HepG2 (cell line): Measurements from ENCODE around the gene VGLL4. TPM values are rescaled to one million over a fixed set of nuclear protein-coding genes. Genes with fewer than 3 reads are reported as not detected.

Source experiments
- KIAA2018 ChIP-seq: sonication (generic); formaldehyde crosslinking; IDR thresholded peaks from 2 replicates; pipeline ENCODE4 v1.5.0; 2020; ENCODE audit warnings: mild to moderate bottlenecking, missing genetic modification reagents, borderline replicate concordance
- PCBP1 ChIP-seq: fragments of 200-400 bp; formaldehyde crosslinking; IDR thresholded peaks from 2 replicates; pipeline ENCODE4 v1.6.1; 2017; ENCODE audit warnings: mild to moderate bottlenecking, low read depth, low read length, borderline replicate concordance
- XBP1 ChIP-seq: sonication (generic); formaldehyde crosslinking; IDR thresholded peaks from 2 replicates; pipeline ENCODE4 v1.5.0; 2020; ENCODE audit warnings: missing genetic modification reagents
- ZNF234 ChIP-seq: sonication (generic); formaldehyde crosslinking; conservative IDR thresholded peaks from 2 replicates; pipeline ENCODE4 v1.5.1; 2020; ENCODE audit warnings: mild to moderate bottlenecking, missing genetic modification reagents
- ZNF407 ChIP-seq: sonication (generic); formaldehyde crosslinking; IDR thresholded peaks from one replicate; pipeline ENCODE4 v1.5.1; 2020; ENCODE audit warnings: mild to moderate bottlenecking, missing genetic modification reagents; ENCODE audit errors: not compliant biosample characterization
- ZNF790 ChIP-seq: sonication (generic); formaldehyde crosslinking; IDR thresholded peaks from 2 replicates; pipeline ENCODE4 v1.8.0; 2022; ENCODE audit warnings: missing genetic modification reagents, mild to moderate bottlenecking, borderline replicate concordance
- polyA plus RNA-seq, 8 experiments: library from polyadenylated mRNA; depleted of rRNA in 3 of 8; stranded (reverse) in 7 of 8; unstranded in 1 of 8; fragments of >200 nt; fragmentation: Illumina TruSeq in 4 of 8; extraction: Trizol in 4 of 8; gene quantifications; 2 replicates each; pipeline versions ENCODE4 v1.2.1 to v1.2.3, GENCODE V29; 2011 to 2016; ENCODE audit warnings: low read depth in 4 of 8, missing spikeins in 1 of 8, mixed read lengths in 1 of 8; ENCODE audit not compliant: insufficient read depth in 1 of 8
- total RNA-seq, 5 experiments: library from RNA; depleted of rRNA; stranded (reverse); fragments of >200 nt; fragmentation: Illumina TruSeq; extraction: Trizol; gene quantifications; 2 replicates each; pipeline ENCODE4 v1.2.3, GENCODE V29; 2016; ENCODE audit warnings: low read depth in 1 of 5

The VGLL4 gene
- total and polyA plus RNA-seq, 2 of the 13 experiments (the other 11 are each of a cell fraction or from before 2014, with no cell fraction given) = 23.2 to 39.0 TPM

GRCh38 chr3:11602239-11602840 lies 41.4 kb downstream of the VGLL4 start (continued):
- TF ChIP-seq ZNF234 (no peak), XBP1 (CRISPR knock-in tag) (no peak), PCBP1 (no peak), ZNF790 (CRISPR knock-in tag) (no peak), ZNF407 (CRISPR knock-in tag) (no peak), KIAA2018 (CRISPR knock-in tag) (no peak)
